ENCODE measurements around the gene GSC2.

Gene GSC2, protein sequence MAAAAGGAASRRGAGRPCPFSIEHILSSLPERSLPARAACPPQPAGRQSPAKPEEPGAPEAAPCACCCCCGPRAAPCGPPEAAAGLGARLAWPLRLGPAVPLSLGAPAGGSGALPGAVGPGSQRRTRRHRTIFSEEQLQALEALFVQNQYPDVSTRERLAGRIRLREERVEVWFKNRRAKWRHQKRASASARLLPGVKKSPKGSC

DNA sequence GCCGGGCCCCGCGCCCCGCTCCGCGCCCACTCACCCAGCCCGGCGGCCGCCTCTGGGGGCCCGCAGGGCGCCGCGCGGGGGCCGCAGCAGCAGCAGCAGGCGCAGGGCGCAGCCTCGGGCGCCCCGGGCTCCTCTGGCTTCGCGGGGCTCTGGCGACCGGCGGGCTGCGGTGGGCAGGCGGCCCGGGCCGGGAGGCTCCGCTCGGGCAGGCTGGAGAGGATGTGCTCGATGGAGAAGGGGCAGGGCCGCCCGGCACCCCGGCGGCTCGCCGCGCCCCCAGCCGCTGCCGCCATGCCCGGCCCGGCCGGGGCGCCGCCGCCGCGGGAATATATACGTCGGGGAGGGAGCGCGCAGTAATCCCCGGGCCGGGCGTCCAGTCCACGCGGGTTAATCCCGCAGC lies at the start of gene GSC2:
GSC2 (minus strand) TSS at position 302 of the 400 bp plus-strand sequence; CDS start at position 293, 9 bp downstream.
- DNase-seq (ENCODE audit: low read depth), result no peak

DNA sequence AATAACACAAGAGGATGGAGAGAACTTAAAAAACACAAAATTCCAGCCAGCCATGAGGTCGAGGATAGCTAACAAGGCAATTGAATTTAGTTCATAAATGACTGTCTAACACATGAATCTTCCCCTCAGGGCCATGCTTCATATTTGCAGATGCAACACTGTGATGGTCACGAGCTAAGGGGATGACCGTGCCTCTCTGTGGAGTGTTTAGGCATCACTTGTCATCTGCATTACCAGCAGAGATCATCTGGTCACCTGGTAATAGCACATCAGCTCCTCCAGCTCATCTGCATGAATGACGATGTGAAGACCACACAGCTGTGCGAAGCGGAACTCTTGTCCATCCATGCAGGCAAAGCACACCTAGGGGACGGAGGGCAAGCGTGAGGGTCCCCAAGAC lies 49.4 kb upstream of the GSC2 start:
- DNase-seq (ENCODE audit: low read depth), result no peak

DNA sequence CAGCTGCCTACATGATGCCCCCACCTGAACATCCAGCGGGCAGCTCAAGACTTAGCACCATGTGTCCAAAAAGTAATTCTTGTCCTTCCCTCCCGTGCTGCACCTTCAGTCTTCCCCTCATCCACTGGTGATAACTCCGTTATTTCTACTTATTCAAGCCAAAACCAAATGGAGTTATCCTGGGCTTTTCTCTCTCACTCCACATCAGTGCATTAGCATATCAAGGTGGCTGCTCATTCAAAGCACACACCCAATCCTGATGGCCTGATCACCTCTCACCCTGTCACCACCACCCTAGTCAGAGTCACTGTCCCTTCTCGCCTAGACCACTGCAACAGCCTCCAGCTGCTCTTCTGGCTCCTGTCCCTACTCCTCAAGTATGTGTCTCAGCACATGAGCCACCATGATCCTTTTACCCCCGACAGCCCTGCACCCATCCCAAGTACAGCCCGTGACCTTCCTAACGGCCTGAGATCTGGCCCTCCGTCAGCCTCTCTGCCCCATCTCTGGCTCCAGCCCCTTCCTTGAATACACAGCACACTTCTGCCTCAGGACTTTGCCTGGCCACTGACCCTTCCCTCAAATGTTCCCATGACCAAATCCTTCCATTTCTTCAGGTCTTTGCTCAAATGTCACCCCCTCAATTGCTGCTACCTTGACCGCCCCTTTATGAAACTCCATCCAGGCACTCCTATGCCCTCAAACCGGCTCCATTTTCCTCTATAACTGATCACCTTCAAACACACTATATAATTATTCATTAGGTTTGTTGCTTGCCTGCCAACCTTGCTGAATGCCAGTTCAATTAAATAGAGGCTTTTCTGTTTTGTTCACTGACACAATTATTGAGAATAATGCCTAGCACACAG lies 48.1 kb upstream of the GSC2 start:
- DNase-seq (ENCODE audit: low read depth), result no peak

DNA sequence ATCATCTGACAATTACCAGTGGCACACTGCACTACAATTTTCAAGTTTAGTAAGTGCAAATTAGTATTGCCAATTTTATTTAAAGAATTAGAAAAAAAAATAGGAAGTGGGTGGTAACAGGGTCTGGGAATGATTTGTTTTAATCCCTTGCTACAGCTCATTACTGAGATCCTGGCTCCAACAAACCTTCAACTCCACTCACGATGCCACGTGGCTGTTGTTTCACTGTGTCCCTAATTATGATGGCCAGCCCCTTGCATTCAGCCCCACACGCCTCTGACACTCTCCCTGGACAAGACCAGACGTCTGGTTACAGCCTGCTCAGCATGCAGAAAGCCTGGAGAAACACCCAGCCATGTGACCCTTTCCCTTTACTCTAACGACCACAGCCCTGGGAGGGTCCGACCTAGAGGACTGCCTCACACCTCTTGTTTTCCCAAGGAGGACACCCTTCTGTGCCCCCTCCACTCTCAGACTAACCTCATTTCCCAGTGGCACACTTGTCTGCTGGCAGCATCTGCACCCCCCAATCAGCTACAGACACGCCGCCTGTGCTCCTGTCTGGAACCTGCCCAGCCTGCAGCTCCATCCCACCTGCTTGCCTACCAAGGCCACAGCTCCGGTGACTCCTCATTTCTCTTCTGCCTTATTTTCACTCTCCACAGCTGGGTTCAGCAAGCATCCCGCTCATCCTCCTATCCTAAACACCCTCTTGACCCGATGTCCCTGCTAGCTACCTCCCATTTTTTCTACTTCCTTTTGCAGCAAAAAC lies 46.9 kb upstream of the GSC2 start:
- no peak for DNase-seq (ENCODE audit: low read depth)

DNA sequence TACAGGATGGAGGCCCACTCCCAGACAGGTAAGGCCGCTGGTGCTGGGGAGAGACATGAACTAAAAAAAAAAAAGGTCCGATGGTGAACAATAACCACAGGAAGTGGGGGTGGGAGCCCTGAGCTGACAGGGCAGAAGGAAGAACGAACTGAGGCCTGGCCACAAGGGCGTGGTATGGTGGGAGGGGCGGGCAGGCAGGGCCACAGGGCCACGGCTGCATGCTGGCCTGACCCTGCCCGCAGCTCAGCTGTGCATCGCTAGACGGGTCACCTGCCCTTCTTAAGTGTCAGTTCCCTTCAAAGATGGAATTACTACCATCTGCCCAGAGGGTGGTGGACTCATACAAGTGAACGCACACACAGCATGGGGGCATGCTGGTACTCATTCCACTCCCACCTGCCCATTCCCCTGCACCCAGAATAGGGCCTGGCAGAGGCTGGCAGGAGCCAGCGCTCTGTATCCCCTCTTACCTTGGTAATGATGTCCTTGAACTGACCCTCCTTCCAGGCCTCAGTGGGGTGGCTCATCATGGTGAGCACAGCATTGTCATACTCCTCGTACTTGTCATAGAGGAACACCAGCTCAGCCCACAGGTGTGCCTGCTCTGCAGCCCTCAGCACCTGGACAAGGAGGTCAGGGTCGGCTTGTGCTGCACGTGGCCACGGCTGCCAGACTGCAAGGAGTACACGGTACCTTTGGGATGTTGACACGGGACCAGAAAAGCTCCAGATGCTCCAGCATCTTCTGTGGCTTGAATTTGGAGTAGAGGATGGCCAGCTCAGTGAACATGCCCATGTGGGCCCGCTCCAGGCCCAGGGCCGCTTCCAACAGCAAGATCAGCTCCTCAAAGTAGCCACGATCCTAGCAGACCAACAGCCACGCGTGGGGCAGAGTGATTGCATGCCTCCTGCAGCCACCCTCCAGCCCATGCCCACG lies 46.0 kb upstream of the GSC2 start:
- DNase-seq (ENCODE audit: low read depth), result no peak

DNA sequence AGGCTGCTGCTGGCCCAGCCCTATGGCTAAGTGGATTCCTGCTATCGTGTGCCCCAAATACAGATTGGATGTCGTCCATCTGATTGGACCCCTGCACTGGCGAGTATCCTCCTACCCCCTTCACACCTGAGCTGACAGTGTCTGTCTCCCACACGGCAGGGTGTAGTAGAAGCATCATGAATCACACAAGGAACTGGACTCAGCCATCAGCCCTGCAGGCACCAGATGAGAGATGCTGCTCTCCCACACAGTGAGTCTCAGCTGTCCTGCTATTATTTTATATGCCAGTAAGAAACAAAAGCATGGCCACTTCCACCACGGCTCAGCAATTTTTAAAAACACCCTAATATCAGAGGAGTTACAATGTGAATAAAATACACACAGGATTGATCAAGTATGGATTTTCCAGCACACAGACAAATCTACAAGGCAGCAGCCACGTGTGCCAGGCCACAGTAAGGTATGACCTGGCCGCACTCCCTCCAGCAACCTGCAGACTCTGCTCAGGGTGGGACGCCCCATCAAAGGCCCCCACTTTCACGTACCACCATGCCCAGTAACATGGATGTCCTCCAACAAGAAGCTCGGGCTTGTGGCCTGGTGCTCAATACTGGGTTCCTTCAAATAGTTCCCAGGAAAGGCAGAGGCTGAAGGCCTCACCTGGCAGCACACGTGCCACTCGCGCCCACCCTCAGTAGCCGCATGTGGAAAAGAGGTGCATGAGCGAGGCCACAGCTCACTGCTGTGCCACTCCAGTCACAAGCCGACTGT lies 44.9 kb upstream of the GSC2 start:
- no peak for DNase-seq (ENCODE audit: low read depth)

DNA sequence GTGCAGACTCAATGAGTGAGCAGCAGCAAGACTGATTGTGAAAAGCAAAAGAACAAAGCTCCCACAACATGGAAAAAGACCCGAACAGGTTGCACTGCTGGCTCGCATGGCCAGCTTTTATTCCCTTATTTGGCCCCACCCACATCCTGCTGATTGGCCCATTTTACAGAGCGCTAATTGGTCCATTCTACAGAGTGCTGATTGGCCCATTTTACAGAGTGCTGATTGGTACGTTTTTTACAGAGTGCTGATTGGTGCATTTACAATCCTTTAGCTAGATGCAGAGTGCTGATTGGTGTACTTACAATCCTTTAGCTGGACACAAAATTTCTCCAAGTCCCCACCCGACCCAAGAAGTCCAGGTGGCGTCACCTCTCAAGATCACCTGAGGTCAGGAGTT lies 43.8 kb upstream of the GSC2 start:
- no peak for DNase-seq (ENCODE audit: low read depth)

DNA sequence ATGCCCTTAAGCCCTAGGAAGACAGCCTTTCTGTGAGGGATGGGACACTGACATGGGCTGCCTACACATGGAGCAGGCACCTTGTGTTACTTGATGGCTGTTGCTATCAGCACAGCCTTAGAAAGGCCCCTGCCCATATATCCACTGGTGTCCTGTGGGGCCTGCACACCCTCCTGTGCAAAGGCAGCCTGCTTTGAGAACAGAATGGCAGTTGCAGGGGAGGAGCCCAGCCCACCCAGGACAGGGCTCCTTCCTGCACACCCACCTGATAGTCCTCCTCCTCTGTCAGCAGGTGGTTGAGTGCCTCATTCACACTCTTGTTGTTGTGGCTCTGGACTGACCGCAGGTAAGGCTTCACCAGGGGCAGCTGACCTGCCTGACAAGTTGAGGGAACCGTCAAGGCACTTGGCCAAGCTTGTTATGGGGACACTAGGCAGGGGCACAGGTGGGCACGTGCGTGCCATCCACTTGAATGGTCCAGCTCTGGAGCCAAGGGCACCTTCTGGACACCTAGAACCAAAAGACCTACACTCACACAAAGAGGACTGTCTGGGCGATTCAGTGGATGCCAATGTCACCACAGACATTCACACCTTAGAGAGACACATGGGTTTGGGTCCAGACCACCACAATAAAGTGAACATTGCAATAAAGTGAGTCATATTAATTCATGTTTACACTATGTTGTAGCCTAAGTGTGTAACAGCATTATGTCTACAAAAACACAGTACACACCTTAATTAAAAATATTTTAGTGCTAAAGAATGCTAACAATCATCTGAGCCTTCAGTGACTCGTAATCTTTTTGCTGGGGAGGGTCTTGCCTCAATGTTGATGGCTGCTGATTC lies 37.8 kb upstream of the GSC2 start:
- no peak for DNase-seq (ENCODE audit: low read depth)

DNA sequence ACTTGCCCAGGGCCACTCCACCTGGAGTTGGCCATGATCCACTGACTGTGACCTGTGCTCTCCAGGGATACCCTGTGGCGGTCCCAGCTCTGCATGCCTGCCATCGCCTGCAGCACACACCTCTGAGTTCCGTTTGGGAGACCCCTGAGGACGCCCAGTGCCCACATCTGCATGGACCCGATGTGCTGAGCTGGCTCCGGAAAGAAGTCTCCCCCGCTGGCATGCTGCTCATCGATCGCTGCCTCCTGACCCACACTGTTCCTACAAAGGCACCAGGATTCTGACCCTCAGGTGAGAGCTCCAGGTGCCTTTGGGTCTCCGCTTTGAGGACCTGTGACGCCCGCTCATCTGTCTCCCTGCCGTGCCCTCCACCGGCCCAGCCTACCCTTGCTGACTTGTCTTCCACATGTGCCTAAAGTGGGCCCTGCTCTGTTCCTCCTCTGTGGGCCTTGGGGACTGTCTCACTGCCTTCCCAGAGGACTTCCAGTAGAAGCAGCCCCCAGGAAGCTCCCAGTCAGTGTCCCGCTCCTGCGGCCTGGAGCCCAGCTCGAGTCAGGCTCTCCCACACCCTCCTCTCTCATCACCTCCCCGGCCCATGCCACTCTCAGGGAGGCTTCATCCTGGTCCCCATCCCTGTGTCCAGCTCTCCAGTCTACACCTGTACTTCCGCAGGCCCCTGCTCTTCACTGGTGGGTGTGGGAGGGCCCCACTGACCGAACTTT lies 34.3 kb upstream of the GSC2 start:
- no peak for DNase-seq (ENCODE audit: low read depth)

DNA sequence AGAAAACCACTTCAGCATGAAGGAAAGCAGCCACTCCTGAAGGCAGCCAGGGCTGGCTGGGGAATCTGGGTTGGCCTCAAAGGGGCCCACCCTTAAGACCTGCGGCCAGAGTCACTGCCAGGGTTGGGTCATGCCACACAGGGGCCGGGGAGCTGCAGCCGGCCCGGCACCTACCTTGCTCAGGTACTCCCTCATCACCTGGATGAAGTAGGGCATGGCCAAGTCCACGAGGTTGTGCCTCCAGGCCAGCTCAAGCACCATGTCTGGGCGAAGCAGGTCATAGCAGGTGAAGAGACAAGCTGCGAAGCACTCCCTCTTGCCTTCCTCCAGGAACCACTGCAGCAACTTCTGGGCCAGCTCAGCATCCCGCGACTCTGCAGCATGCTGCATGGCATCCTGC lies 33.1 kb upstream of the GSC2 start:
- no peak for DNase-seq (ENCODE audit: low read depth)

DNA sequence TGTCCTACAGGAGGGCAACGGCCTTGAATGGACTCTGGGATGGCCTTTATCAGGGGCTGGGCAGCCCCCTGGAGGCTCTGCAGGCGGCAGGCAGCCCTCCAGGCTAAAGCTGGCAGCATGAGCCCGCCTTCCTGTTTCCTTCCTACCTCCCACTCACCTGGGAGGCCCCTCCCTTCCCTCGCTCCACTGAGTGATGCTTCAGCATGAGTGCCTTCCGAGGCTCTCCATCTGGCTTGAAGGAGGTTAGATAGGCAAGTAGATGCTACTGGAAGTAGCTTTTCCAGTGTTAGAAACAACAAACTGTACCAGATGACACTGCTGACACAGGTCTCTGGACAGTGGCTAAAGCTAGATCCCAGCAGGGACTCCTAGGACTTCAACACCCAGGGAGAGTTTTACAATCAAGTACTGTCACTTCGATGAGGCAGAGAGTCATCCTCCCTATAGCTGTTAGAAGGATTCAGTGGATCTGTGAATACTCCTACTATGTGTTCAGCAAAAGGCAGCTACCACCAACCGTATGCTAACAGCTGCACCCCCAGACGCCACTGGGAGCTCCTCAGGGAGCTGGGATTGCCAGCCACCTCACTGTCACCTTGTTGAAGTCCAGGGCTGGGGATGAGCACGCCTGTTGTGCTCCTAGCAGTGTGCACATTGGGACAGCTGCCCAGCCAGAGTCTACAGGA lies 32.5 kb upstream of the GSC2 start:
- no peak for DNase-seq (ENCODE audit: low read depth)

DNA sequence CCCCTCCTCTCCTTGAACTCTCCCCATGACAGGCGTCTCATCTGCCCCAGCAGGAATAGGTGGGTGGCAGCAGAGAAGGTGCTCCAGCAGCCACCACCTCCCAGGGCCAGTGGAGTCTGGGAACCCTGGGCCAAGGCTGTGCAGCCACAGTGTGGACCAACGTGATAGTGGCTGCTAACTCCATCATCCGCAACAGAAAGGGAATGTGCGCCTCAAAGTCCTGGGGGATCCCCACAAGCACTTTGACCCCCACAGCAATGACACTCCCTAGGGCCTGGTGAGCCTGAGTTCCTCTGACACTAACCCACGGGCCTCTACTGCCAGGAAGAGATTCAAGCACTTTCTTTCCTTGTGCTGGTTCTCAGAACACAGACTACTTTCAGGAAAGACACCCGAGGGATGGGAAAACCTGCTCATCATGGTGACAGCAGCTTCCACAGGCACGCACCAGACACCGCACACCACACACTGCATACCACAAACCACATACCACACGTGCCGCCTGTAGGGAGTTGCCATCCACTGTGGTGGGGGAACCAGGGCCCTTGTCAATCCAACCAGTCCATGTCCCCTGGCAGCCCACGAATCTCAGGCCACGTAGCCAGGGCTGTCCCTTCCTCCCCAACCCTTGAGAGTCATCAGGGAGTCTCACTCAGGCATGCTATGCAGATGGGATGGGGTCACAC lies 31.8 kb upstream of the GSC2 start:
- no peak for DNase-seq (ENCODE audit: low read depth)

DNA sequence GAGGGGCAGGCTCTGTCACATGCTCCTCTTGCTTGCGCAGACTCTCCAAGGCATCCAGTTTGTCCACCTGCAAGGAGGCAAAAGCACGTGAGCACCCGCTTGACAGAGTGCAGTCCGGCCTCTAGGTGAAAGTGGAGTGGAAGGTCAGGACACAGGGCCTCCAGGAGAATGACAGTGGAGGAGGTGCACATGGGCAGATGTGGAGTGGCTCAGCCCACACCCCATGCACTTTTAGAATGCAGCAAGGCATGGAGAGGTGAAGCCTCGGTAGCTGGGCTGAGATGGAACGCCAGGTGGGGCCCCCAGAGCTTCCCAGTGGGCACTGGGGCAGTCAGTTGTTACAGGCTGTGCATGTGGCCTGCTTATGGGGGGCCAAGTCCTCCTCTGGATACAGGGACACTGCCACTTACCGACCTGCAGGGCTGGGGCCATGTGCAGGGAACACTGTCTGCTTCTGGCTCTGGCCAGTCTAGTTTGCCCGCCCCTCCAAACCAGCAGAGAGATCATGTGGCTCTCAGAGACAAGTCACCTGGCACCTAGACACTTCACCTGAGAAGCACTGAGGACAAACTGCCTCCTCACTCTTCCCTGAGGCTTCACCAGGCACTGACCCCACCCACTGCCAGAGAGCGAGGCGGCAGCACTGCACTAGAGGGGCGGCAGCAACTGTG lies 30.8 kb upstream of the GSC2 start:
- no peak for DNase-seq (ENCODE audit: low read depth)

DNA sequence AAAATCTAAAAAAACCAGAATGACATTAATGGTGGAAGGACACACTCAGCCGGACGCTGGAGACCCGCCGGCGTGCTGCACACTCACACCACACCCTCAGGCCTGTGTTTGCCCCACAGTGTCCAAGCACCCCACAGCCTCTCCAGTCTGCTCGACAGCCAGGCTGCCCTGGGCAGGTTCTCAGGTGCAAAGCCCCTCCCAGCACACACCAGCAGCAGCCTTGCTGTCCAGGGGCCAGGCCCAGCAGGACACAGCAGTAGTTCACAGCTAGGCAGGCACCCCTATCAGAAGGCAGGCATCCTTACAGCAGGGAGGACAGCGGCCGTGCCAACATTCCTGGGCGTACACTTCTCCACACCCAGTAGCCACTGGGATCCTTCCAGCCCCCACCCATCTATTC lies 30.1 kb upstream of the GSC2 start:
- no peak for DNase-seq (ENCODE audit: low read depth)

DNA sequence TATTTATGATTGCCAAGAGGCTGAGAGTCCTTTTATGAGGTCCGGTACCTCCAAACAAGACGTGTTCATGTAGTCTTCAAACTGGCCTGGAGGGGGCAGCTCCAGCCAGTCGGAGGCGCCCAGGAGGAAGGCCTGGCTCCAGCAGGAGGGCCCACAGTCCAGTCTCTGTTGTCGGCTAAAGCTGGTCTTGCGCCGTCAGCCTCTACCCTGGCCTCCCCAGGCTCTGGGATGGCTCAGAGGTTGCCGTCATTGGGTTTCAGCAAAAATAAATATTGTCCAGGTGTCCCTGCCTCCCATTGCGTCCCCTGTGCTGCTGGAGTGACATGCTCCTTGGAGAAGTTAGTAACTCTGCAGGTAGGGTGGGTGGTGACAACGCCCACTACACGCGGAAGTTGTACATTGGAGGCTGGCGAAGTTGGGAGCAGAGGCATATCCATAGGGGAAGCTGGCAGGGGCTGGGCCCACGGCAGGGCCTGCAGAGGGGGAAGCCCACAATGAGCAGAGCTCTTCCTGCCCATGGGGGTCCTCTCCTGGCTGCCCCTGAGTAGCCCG lies 29.5 kb upstream of the GSC2 start:
- peak; percentile 31 for DNase-seq (ENCODE audit: low read depth)

DNA sequence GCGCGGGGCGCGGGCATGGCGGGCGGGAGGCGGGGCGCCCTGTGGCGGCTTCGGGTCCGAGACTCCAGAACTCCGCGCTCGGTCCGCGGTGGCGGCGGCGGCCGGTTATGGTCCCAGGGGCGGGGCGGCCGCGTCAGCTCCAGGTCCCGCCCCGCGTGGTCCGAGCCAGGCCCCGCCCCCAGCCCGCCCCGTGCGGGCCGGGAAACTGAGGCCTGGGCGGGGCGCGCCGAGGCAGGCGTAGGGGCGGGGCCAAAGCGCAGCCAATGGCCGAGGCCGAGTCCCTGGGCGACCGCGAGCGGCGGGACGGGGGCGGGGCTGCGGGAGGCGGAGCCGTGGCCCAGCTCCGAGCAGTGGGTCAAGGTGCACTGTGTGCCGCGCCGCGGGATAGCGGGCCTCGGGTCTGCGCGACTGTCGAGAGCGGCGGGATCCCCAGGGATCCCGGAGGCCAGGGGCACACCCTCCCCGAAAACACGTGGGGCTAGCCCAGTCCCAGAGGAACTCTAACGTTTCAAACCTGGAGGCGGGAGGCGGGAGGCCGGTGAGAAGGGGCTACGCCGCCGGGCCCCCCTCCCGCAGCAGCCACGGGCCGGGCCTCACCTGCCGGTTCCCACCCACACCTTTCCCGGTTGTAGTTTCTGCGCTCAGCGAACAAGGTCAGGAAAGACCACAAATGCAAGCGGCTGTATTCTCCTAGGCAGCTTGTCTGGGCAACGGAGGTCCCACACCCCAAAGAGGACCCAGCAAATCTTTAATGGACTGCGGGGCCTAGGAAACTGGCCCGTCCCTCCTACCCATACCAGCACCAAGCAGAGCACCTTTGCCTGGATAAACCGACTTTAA lies 28.8 kb upstream of the GSC2 start, which contains the start of gene SLC25A1:
SLC25A1 (minus strand) TSS at position 80 of the 840 bp plus-strand sequence; CDS start at position 17, 63 bp downstream.
- peak; percentile 31 for DNase-seq (ENCODE audit: low read depth)
